Kidney (tissue), 14 donors: ENCODE data around the gene CCR6. TPM values are rescaled to one million over a fixed set of nuclear protein-coding genes. Genes with fewer than 3 reads are reported as not detected.

Experiments
- DNase-seq, 5 donors: peaks; one replicate each; pipeline ENCODE4 v3.0.0-alpha.2; 2013 to 2020
- FAIRE-seq: peaks from 2 replicates; lab custom pipeline; 2012; peaks lifted over from hg19 to GRCh38; lab: Jason Lieb, UNC
- H3K27ac ChIP-seq, 2 donors: one replicate each; pipeline ENCODE4 v1.7.0; 2013; ENCODE audit warnings: low read depth in 2 of 2, low read length in 2 of 2, inconsistent platforms in 1 of 2
- H3K27me3 ChIP-seq: one replicate; pipeline ENCODE4 v1.7.1; 2013; ENCODE audit warnings: low read length, inconsistent platforms; ENCODE audit not compliant: control insufficient read depth, insufficient read depth
- H3K36me3 ChIP-seq, 3 donors: one replicate each; pipeline versions ENCODE4 v1.7.0 to v1.7.1; 2013; ENCODE audit warnings: low read length in 3 of 3, control low read depth in 1 of 3, inconsistent platforms in 1 of 3; ENCODE audit not compliant: insufficient read depth in 3 of 3, control insufficient read depth in 2 of 3
- H3K4me1 ChIP-seq, 3 donors: one replicate each; pipeline versions ENCODE4 v1.7.0 to v1.7.1; 2013; ENCODE audit warnings: low read length in 3 of 3, inconsistent platforms in 1 of 3, low read depth in 1 of 3; ENCODE audit not compliant: control insufficient read depth in 2 of 3, insufficient read depth in 2 of 3
- H3K4me3 ChIP-seq, 3 donors: one replicate each; pipeline versions ENCODE4 v1.7.0 to v1.8.1; 2013; ENCODE audit warnings: low read length in 3 of 3, control low read depth in 1 of 3, inconsistent platforms in 1 of 3
- H3K9ac ChIP-seq, 3 donors: one replicate each; pipeline versions ENCODE4 v1.7.0 to v1.7.1; 2013; ENCODE audit warnings: low read length in 3 of 3, control low read depth in 1 of 3, inconsistent platforms in 1 of 3
- H3K9me3 ChIP-seq, 3 donors: one replicate each; pipeline versions ENCODE4 v1.7.0 to v1.7.1; 2013; ENCODE audit warnings: low read length in 3 of 3, control low read depth in 1 of 3, inconsistent platforms in 1 of 3; ENCODE audit not compliant: control insufficient read depth in 2 of 3, insufficient read depth in 1 of 3
- CTCF ChIP-seq: IDR thresholded peaks from 3 replicates; pipeline ENCODE4 v1.5.1; 2012; ENCODE audit warnings: mild to moderate bottlenecking, moderate library complexity, borderline replicate concordance; ENCODE audit not compliant: insufficient read depth; ENCODE audit errors: extremely low read depth
- intact Hi-C: fragments of 100-400 bp; cut with DNase I; formaldehyde crosslinking; loops from one replicate; pipeline ENCODE4 v1.11.1; 2022
- polyA plus RNA-seq: library from polyadenylated mRNA; stranded (reverse); fragments of 350-450 nt; fragmentation: Illumina TruSeq; extraction: RNeasy Lipid Tissue Mini Kit (QIAGEN cat#74804); gene quantifications from one replicate; pipeline ENCODE4 v1.2.3, GENCODE V29; 2014; ENCODE audit warnings: low read depth, low replicate concordance; ENCODE audit not compliant: insufficient read depth
- total RNA-seq: library from RNA; stranded (reverse); fragmentation: NEBNext Ultra II Directional; extraction: Animal tissue kit (Norgen Biotek cat#: 25700); gene quantifications from one replicate; pipeline ENCODE4 v1.2.1, GENCODE V29; 2021
- donor health status: control.
- donor health status: control.
- donor health status: control.
- donor health status: control.
- donor health status: control.
- donor health status: DM: yes; HTN: yes; CAD: no.
- donor health status: Normal renal cell carcinoma (clear cell type).

The CCR6 gene
- total and polyA plus RNA-seq, 2 donors from 2014 or later = 0.43 to 0.54 TPM

DNA sequence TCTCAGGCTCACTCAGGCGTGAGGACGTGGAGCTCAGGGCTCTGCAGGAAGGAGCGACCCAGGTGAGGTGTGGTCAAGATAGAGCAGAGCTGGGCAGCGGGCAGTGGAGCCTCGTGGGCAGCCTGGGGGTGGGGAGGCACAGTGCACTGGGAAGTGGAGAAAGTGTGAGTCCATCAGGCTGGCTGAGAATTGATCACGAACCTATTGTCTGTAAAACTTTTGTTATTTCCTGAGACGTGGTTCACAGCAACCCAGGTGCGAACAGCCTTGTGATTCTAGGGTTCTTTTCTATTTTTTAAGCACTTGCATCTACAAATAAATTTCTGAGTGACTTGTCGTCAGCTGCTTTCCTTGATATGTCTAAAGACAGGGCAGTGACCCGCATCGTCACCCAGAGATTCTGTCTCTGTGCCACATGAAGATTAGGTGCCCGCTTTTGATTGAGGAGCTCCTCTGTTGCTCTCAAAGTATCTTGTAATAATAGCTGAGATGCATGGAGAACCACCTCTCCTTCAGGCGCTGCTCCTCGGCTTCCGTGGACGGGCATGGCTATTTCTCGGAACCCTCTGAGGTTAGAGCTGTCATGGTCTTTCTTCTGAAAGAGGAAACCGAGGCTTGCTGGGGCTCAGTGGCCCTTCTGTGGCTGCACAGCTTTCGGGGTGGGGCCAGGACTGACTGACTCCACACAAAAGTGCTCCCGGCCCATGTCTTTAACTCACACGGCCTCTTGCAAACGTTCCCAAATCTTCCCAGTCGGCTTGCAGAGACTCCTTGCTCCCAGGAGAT is 662 bp upstream of the CCR6 start:
- no peak for TF ChIP-seq CTCF
- no peak overlapping the region for H3K4me3 ChIP-seq
- H3K4me1 ChIP-seq = peaks cover 0 to 2% (median 0%) of the 10 kb centered on the region in 3 donors
- H3K36me3 ChIP-seq = no peaks in the 10 kb centered on the region
- no peaks in the 10 kb centered on the region for H3K27me3 ChIP-seq
- peak in 1 of 5 donors; percentile 73 for DNase-seq
- no peak for FAIRE-seq
- no peak overlapping the region for H3K9ac ChIP-seq
- intact Hi-C loops = no loop called here
- no peak overlapping the region for H3K27ac ChIP-seq
- H3K9me3 ChIP-seq = no peaks in the 10 kb centered on the region

GRCh38 chr6:167124753-167125152 is 1.9 kb downstream of the CCR6 start:
- FAIRE-seq = no peak
- Histone ChIP-seq H3K36me3 (no peaks in the 10 kb centered on the region), H3K4me1 (peaks cover 0 to 11% (median 2%) of the 10 kb centered on the region in 3 donors), H3K9me3 (no peaks in the 10 kb centered on the region), H3K27me3 (no peaks in the 10 kb centered on the region), H3K27ac (no peak overlapping the region), H3K4me3 (no peak overlapping the region), H3K9ac (no peak overlapping the region)
- TF ChIP-seq CTCF = no peak
- DNase-seq = no peak
- intact Hi-C loops = no loop called here

DNA sequence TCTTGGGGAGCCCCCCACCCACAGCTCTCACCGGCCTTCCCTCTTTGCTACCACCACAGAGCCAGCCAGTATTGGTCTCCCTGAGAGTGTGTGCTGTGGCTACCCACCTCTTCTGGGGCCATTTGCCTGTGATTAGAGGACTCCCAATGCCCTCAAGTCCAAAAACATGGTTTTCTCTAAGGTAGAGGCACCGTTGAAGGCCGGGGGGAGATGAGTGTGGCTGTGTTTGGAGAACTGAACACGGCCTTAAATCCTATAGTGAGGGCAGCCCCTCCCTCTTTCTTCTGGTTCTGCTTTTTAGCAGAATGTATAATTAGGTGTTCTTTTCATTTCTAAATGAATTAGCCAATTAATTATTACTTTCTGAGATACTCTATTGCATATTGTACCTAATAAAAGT is 2.5 kb downstream of the CCR6 start:
- Histone ChIP-seq H3K36me3 (no peaks in the 10 kb centered on the region), H3K4me3 (no peak overlapping the region), H3K27ac (no peak overlapping the region), H3K9ac (no peak overlapping the region), H3K4me1 (peaks cover 0 to 11% (median 2%) of the 10 kb centered on the region in 3 donors), H3K9me3 (no peaks in the 10 kb centered on the region), H3K27me3 (no peaks in the 10 kb centered on the region)
- no peak for TF ChIP-seq CTCF
- no peak for DNase-seq
- intact Hi-C loops = no loop called here
- FAIRE-seq = no peak
